NCI-H345 (cell line): ENCODE data around the gene EAF1.
"Not testable (repeated sequence)": the region's sequence is repeated elsewhere in the genome, so short reads cannot be mapped to it uniquely, and the experiment has no call there.

Experiments
- DNase-seq: peaks from one replicate; lab custom pipeline; 2025; lab: John Stamatoyannopoulos, UW

EAF1 gene

DNA sequence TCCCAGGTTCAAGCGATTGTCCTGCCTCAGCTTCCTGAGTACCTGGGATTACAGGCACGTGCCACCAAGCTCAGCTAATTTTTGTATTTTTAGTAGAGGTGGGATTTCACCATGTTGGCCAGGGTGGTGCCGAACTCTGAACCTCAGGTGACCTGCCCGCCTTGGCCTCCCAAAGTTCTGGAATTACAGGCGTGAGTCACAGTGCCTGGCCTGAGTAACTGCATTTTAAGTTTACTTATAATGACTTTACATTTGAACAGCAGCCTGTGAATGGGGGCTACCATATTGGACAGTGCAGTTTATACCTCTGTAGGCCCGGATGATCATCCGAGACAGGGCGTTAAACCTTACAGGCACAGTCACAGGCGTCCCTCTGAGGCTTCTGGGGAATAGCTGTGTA lies 24.8 kb downstream of the EAF1 start:
- DNase-seq, result no peak

DNA sequence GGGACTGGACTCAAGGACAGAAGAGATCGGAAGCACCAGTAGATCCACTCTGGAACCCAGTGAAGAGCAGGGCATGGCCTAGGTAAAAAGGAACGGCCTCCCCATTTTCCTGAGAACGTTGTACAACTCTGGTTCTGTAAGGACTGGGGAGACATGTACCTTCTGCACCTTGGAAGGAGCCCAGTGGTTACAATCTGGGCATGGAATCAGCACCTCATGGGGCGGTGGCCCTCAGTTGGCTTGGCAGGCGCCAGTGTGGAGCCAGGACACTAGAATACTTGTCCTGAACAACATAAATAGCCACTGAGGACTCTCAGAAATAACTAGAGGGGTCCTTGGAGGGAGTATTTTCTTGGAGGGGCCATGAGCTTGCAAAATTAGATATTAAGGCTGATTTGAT lies 25.6 kb downstream of the EAF1 start:
- no peak for DNase-seq

DNA sequence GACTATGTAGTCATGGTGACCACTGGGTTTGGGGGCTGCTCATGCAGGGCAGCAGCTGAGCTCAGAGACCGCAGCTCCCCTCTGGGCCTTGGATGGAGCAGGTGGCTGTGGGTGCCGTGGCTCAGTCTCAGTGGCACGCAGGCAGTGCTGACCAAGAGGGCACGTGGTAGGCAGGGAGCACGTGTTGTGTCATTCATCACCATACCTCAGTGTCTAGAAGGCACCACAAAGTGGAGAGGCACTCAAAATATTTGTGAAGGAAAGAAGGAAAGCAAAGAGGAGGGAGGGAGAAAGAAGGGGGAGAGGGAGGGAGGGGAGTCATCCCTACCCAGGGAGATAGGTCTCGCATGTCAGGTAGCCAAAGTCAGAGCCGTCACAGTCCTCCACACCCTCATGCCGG lies 26.1 kb downstream of the EAF1 start:
- DNase-seq, result no peak

DNA sequence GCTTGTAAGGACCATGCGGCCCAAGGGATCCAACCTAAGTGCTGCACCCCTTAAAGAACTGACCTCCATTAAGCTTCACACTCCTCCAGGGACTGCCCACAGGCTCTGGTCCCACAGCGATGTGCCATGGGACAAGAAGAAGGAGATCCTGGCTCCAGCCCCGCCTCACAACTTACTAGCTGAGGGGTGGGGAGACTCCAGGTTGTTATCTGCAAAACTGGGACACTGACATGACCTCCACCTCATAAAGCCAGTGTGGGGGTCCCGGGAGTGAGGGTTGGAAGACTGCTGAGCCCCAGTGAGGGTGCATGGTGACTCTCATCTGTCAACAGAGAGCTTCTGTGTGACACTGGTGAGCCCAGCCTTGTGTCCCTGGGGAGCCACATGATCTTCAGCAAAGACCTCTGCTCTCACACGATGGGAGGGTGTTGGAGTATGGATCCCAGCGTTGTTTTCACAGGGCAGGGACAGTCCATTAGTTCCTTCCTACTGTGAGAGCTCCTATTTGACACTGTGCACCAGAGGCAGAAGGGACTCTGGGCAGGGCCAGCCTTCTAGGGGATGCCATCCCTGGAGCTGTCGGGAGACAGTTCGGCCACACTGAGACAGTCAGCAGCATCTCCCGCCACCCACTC lies 26.7 kb downstream of the EAF1 start:
- no peak for DNase-seq

DNA sequence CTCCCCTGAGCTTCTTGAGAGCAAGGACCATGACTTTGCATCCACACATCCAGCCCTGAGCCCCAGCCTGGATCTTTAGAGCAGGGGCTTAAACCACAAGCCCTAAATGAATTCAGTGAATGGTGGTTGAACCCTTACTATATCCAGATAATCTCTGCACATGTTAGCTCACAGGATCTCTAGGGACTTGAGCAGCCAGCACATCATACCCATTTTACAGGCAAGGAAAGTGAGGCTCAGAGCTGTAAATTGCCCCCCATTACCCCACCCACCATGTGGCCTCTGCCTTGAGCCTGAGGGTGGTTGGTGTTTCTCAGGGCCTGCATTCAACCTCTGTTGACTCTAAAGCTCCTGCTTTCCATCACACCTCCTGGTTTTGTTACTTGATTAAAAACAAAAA lies 27.6 kb downstream of the EAF1 start:
- no peak for DNase-seq

DNA sequence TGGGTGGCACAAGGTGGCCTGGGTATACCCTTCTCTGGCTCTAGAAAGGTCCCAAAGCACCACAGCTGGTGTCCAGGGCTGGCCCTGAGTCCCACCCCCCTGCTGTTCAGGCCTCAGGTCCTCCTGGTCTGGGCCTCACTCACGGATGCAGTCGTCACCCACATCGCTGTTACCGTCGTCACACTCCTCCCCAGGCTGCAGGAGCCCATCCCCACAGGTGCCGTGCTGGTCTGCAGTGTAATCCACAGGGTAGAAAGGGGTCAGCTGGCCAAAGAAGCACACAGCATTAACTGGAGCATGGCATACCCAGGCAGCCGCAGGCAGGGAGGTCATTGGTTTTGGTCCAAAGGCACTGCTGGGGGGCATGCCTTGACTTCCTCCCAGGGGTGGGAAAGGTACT lies 28.4 kb downstream of the EAF1 start:
- no peak for DNase-seq

DNA sequence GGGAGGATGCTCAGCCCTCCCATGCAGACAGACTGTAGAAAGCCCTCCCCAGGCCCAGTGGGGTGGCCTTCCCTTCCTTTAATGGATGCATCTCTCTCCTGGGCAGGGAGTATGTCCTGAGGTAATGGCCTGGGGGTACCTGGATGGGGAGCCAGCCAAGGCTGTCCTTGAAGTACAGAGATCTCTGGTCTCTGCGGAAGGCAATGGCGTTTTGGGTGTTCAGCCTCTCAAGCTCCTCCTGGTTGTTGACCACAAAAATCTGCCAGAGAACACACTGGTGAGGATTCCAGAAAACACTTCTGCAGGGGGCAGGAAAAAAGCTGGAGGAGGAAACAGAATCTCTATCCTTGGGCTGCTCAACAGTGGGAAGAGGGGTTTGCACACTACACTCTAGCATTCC lies 28.9 kb downstream of the EAF1 start:
- DNase-seq, result no peak

DNA sequence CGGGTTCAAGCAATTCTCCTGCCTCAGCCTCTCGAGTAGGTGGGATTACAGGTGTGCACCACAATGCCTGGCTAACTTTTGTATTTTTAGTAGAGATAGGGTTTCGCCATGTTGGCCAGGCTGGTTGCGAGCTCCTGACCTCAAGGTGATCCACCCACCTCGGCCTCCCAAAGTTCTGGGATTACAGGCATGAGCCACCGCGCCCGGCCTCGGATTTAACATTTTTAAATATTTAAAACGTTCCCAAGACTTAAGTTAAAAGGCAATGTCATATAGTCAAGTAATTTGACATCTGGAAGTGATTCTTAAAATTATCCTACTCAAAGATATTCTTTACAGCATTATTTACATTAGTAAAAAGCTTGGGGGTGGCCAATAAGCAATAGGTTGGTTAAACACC lies 29.5 kb downstream of the EAF1 start:
- DNase-seq, result not testable (repeated sequence)

DNA sequence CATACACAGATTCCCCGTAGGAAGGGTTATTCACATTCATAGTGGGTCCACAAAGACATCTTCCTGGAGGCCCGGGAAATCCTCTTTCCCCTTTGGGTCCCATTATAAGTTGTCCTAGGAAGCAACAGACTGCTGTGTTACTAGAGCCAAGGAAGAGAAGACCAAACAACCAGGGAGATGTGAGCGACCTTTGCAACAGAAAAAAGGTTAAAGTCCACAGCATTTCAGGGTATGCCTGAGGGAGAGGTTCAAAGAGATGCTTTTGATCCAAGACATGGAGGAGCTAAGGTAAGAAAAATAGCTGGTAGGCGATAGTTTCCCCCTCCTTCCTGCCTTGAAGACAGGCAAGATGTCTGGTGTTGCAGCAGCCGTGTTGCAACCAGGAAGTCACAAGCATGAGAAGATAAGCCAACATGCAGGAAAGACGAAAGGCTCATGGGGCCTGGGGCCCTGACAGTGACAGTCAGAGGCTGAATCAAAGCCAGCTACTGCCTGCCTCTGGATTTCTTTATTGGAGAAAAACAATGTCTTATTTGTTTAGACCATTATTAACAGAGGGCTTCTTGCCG lies 30.9 kb downstream of the EAF1 start:
- DNase-seq, result no peak

DNA sequence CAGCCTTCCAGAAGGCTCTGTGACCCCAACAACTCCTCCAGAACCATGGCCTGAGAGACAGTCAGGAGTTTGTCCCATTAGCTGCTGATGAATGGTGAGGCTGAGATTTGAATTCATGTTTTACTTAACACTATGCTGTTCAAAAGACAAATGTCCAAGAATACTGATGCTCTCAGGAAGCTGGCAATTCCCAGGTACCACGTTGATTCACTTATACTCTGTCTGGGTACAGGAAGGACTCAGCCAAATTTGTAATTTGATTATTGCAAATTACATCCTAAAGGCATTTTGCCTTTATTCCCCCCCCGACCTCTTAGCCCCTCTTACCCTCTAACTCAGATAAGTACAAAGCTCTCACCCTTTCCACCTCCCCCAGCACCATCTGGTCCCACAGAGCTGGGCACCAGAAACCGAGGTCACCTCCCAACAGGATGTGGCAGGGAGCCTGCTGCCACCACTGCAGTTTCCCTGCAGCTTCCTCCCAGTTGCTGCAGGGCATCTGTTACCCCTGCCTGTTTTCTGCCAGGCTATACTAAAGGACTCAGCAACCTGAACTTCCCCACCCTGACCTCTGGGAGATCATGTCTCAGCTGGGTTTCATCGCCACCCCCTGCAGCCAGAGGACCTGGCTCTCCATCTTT lies 33.6 kb downstream of the EAF1 start:
- DNase-seq, result no peak

DNA sequence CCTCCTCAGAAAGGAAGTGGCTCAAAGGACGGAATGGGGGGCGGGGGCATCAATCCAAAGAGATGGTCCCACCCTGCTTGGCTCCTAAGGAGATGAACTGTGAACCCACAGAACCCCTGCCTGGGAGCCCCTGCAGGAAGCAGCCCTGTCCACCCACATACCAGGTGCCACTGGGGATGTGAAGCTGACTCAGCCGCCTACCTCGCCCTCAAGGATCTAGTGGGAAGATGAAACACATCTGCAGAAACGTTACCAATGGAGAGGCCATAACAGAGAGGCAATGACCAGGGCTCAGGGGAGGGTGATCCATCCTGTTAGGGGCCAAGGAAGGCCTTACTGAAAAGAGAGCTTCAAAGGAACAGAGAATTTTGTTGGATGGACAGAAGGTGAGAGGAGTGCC lies 35.1 kb downstream of the EAF1 start:
- DNase-seq, result no peak

DNA sequence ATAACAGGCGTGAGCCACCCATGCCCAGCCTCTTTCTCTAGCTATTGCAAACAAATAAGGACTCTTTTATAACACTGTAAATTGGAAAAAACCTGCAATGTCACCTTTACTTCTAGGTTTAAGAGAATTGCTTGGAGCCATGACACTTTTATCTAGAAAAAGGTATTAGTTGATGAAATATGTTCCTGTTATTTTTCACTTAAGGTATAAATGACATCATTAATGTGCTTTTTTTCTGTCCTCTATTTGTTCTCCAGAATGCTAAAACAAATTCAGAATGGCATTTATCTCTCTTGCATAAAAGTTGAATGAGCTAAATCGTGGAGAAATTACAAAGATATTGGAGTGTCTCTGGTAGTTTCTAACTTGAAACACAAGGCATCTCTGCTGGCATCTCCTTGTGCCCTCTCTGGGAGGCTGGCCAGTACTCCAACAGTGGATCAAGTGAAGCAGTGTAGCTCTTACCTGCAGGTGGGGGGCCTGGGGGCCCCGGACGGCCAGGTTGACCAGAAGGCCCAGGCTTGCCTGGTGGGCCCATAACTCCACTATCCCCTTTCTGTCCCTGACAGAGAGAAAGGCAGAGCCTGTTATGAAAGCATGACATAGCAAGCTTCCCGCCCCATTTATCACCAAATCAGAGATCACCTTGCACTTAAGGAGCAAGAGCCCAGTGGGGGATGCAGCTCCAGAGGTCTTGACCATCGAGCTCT lies 38.6 kb downstream of the EAF1 start:
- no peak for DNase-seq

DNA sequence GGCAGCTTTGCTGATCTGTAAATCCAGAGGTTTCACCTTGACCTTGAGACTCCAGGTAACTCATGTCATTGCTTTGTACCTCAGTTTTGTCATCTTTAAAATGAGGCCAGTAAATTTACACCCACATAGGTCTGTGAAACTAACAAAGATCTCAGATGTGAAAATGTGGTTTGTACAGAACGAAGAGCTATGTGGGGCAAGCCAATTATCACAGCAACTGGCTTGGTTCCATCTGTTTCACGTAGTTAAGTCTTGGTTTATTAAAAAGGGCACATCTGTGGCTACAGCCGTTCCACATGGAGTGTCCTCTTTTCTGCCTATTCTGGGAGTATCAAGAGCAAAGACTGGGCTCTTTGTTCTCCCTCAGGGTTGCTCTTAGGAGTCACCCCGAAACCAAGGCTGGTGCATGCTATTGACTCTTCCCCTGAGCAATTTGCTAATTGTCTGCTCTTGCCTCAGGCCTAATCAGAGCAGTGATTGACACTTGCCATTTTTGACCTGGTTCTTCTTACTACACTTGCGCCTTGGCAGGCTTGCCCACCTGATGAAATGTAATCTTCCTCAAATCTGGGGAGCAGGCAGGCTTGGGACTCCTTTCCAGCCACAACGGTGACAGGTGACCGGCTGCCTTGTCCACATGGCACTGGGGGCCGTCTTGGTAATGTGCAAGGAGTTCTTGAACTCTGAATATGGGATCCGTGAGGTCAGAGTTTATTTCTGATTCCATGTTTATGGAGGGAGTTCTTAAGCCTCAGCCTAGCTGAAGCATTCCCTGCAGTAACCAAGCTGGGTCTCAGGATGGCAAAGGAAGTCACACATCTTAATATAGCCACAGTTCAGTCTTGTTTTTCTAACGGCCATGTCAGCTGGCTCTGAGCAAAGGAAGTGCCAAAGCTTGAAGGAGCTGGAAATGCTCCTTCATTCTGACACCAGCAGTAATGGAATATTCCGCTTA lies 40.1 kb downstream of the EAF1 start:
- DNase-seq, result no peak

DNA sequence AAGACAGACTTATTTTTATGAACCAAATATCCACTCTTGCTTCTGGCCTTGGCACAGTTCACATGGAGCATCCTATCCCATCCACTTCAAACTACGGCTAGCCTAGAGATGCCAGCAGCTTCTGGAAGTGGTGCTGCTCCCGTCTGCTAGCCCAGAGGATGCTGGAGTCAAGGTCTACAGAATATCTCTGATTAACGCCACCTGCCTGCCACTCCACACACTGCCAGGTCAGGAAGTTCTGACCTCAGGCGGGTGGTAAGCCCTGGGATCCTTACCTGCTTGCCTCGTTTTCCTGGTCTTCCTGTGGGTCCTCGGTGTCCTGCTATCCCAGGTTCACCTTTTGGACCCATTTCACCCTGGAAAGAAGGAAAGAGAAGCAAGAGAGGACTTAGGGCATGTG lies 42.9 kb downstream of the EAF1 start:
- no peak for DNase-seq

DNA sequence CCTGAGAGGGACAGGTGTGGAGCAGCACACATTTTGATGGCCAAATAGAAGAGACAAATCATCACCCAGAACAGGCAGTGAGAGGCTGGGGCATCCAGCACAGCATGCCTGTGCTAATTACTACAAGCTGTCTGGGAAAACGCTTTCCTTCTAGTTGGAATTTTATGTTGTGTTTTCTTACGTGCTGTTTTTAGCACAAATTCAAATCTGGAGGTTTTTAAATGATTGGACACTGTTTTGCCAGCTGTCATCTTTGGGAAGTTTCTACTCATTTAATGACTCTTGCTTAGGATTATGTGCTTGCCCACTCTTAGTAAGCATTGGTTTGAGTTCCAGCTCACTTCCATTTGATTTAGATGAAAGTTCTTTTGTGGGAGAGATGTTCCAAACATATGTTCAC lies 43.5 kb downstream of the EAF1 start:
- DNase-seq, result no peak

DNA sequence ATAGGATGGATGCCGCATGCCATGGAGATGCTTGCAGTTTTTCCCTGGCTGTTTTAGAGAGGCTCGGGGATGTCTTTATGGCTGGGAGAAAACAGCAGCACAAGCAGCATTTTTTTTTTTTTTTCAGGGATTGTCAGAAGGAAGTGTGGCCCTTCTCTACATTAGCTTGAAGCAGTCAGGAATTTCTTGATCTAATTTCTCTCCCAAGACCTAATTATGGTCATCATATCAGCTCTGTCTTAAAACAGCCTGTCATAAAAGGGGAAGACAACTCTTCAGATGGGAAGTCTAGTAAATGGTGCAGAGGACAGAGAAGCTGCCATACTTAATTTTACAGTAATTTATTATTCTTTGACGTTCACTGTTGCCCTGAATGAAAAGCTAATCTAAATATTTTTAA lies 44.5 kb downstream of the EAF1 start:
- DNase-seq, result no peak

DNA sequence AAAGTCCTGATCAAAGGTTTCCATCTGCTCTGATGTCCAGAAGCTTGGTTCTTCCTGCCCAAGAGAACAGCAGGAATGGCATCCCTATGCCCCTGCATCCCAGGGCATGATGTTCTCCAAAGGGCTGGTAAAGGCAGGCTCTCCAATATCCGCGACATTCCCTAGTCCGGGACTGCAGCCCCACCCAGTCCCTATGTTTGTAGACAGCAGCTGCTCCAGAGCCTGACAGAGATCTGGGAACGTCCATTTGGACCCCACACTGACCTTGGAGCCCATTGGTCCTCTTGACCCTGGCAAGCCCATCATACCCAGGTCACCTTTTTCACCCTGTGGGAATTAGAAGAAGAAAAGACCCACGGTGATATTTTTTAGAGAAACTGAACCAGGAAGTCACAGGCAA lies 47.8 kb downstream of the EAF1 start:
- no peak for DNase-seq

DNA sequence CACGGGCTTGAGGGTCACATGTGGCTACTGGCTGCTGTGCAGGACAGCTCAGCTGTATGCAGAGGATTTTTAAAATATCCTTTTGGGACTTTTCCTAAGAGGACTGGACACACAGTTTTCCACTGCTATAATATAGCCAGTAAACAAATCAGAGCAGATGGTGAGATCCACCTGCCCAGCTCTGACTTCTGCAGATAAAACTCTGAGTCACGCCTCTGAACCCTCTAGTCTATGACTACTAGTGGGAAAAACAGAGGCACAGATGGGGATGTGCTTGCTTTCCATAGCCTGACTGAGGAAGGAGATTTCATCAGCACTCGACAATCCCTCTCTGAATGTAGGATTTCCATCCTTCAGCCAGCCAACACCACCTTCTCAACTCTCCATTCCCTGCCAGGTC lies 49.0 kb downstream of the EAF1 start:
- DNase-seq, result no peak

DNA sequence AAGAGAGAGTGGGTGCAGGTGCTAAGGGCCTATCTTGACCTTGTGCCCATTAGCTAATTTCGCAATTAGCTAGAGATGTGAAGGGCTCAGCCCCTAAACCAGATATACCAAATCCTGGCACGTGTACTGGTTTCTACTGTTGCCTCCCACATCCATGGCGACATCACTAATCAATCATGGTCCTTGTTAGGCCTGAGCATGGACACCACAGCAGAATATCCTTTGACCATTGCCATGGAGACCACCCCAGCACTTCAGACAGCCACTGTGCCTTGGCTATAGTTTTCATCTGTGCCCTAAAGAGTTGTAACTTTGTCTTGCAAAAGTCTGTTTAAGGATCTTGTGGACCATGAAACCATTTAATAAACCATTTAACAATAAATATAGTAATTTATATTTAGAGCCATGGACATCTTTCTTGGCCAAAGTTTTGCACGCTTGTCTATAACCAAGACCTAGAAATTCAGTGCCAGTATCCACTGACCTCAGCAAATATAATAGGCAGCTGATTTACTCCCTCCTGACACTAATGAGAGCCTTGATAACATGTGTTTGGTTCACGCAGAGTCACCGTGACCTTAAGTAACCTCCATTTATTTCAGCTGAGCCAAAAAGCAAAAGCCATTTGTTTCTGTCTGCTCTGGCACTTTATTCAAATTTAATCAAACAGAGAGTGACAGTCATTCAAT lies 50.7 kb downstream of the EAF1 start:
- no peak for DNase-seq

DNA sequence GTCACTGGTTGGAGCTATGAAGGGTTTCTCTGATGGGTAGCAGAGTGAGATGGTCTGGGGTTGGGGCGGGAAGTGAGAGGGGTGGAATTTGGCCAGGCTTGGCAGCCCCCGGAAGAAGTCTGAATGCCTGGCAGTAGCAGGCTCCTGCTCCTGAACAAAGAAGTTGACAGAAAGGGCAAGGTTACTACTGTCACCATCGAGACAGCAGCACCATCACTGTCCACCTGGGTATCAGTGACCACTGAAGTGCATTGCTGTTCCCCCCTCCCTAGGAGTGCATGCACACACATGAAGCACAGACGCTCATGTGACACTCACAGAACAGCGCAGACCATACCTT lies 51.2 kb downstream of the EAF1 start:
- no peak for DNase-seq

DNA sequence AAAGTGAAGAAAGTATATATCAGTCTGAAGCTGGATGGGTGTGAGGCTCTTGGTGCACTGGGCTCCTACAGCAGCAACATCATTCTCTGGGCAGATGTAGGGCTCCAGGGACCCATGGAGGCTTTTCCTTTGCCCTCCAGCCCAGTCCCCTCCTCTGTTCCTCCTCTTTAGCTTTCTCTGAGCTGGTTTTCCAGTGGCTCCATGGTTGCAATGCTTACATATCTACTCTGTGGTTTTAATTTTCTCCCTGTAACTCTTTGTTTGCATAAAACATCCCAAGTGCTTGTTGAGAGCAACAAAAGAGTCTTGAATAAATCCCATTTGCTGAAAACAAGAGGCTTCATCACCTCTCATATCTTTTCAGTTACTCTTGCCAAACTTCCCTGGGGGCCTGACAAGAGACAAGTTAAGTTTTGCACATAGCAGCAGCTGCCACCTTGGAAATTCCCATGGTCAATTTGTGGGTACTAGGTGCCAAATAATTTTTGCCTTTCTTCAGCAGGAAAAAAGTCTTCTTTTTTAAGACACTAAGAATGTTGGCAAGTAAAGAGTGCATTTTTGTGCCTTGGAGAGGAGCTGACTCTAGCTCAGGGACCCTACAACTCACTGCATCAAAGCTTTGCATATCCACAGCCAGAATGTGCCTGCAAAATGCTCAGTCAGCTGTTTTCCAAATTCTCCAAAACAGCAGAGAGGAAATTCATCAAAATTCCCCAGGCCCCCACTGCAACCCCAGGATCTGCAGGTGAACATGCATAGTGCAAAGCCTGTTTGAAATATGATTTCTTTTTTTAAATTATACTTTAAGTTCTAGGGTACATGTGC lies 52.2 kb downstream of the EAF1 start:
- DNase-seq, result no peak
